Measurements from ENCODE around the gene CLNK. TPM values are rescaled to one million over a fixed set of nuclear protein-coding genes. Genes with fewer than 3 reads are reported as not detected.

CLNK gene
- polyA plus RNA-seq, 1 of the 3 experiments (the other 2 are of a cell fraction), result not detected

GRCh38 chr4:10731690-10732089, 47.1 kb upstream of the CLNK start:
- Histone ChIP-seq H2AFZ (ENCODE audit: low read depth) (no peak overlapping the region), H3K36me3 (replicated peaks in 1 of 2; ENCODE audit: control insufficient read depth in 1 of 2, insufficient read depth in 2 of 2, low read length in 1 of 2) (no peaks in the 10 kb centered on the region), H4K20me1 (ENCODE audit: insufficient read depth) (no peaks in the 10 kb centered on the region), H3K27ac (ENCODE audit: low read depth in 2 of 2, low read length in 1 of 2) (no peak overlapping the region), H3K9me2 (no peaks in the 10 kb centered on the region), H3K4me1 (ENCODE audit: control insufficient read depth in 1 of 2, insufficient read depth in 2 of 2, low read depth in 1 of 2, low read length in 1 of 2) (no peaks in the 10 kb centered on the region), H3K79me2 (ENCODE audit: insufficient read depth) (no peaks in the 10 kb centered on the region), H3K27me3 (ENCODE audit: insufficient read depth) (no peaks in the 10 kb centered on the region), H3K9me3 (no peaks in the 10 kb centered on the region), H3K4me2 (no peak overlapping the region), H3K9ac (no peak overlapping the region), H3F3A (replicated peaks; ENCODE audit: insufficient read depth) (no peaks in the 10 kb centered on the region), H3K4me3 (ENCODE audit: low read depth in 2 of 2, low read length in 1 of 2) (no peak overlapping the region)
- ChIA-PET POLR2A (no interaction called here), CTCF (no interaction called here)
- TF ChIP-seq, protein P1, sequence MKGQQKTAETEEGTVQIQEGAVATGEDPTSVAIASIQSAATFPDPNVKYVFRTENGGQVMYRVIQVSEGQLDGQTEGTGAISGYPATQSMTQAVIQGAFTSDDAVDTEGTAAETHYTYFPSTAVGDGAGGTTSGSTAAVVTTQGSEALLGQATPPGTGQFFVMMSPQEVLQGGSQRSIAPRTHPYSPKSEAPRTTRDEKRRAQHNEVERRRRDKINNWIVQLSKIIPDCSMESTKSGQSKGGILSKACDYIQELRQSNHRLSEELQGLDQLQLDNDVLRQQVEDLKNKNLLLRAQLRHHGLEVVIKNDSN (IDR thresholded peaks at IDR 0.05; ENCODE audit: borderline replicate concordance, low read depth), result no peak
- TF ChIP-seq EP300 (IDR thresholded peaks at IDR 0.05; ENCODE audit: borderline replicate concordance in 1 of 2, low read depth in 1 of 2, low read length in 1 of 2) (no peak), MXI1 (IDR thresholded peaks at IDR 0.05; ENCODE audit: low read depth, low read length) (no peak), RFX5 (IDR thresholded peaks at IDR 0.05; ENCODE audit: low read length) (no peak), FOXM1 (IDR thresholded peaks at IDR 0.05; ENCODE audit: low read depth) (no peak), FOSL2 (IDR thresholded peaks at IDR 0.05; ENCODE audit: borderline replicate concordance, low read depth) (no peak), SIN3A (IDR thresholded peaks at IDR 0.05; ENCODE audit: borderline replicate concordance, low read depth, low read length) (no peak), NRF1 (IDR thresholded peaks at IDR 0.05; ENCODE audit: low read depth, low read length) (no peak), TEAD4 (IDR thresholded peaks at IDR 0.05; ENCODE audit: borderline replicate concordance, insufficient read depth) (no peak), EZH2phosphoT487 (IDR thresholded peaks at IDR 0.05; ENCODE audit: borderline replicate concordance, low read depth) (no peak), TCF12 (IDR thresholded peaks at IDR 0.05) (no peak), JUND (IDR thresholded peaks at IDR 0.05) (no peak), USF2 (IDR thresholded peaks at IDR 0.05; ENCODE audit: borderline replicate concordance, low read depth, low read length) (no peak), GATA2 (CRISPR knock-in tag; IDR thresholded peaks at IDR 0.05) (no peak), FOXJ3 (CRISPR knock-in tag; IDR thresholded peaks at IDR 0.05) (no peak), SMC3 (IDR thresholded peaks at IDR 0.05; ENCODE audit: low read depth, low read length) (no peak), TAF1 (IDR thresholded peaks at IDR 0.05; ENCODE audit: borderline replicate concordance, low read depth, low read length) (no peak), NFIC (IDR thresholded peaks at IDR 0.05; ENCODE audit: borderline replicate concordance) (no peak)
- TF ChIP-seq, protein P2, sequence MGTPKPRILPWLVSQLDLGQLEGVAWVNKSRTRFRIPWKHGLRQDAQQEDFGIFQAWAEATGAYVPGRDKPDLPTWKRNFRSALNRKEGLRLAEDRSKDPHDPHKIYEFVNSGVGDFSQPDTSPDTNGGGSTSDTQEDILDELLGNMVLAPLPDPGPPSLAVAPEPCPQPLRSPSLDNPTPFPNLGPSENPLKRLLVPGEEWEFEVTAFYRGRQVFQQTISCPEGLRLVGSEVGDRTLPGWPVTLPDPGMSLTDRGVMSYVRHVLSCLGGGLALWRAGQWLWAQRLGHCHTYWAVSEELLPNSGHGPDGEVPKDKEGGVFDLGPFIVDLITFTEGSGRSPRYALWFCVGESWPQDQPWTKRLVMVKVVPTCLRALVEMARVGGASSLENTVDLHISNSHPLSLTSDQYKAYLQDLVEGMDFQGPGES (IDR thresholded peaks at IDR 0.05; ENCODE audit: low read depth, low read length), result no peak
- TF ChIP-seq, protein P3, sequence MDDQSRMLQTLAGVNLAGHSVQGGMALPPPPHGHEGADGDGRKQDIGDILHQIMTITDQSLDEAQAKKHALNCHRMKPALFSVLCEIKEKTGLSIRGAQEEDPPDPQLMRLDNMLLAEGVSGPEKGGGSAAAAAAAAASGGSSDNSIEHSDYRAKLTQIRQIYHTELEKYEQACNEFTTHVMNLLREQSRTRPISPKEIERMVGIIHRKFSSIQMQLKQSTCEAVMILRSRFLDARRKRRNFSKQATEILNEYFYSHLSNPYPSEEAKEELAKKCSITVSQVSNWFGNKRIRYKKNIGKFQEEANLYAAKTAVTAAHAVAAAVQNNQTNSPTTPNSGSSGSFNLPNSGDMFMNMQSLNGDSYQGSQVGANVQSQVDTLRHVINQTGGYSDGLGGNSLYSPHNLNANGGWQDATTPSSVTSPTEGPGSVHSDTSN (IDR thresholded peaks at IDR 0.05), result no peak
- DNase-seq, result no peak
- WGBS (ENCODE audit: low lambda C conversion rate), result 2% methylated on average over 3 of the region's 3 CpGs
